ENCODE measurements around the gene WDFY1. TPM values are rescaled to one million over a fixed set of nuclear protein-coding genes. Genes with fewer than 3 reads are reported as not detected.

Gene WDFY1, protein sequence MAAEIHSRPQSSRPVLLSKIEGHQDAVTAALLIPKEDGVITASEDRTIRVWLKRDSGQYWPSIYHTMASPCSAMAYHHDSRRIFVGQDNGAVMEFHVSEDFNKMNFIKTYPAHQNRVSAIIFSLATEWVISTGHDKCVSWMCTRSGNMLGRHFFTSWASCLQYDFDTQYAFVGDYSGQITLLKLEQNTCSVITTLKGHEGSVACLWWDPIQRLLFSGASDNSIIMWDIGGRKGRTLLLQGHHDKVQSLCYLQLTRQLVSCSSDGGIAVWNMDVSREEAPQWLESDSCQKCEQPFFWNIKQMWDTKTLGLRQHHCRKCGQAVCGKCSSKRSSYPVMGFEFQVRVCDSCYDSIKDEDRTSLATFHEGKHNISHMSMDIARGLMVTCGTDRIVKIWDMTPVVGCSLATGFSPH
- total RNA-seq, result 10 to 100 TPM; 12.0 to 25.7 (median 17.1) TPM

DNA sequence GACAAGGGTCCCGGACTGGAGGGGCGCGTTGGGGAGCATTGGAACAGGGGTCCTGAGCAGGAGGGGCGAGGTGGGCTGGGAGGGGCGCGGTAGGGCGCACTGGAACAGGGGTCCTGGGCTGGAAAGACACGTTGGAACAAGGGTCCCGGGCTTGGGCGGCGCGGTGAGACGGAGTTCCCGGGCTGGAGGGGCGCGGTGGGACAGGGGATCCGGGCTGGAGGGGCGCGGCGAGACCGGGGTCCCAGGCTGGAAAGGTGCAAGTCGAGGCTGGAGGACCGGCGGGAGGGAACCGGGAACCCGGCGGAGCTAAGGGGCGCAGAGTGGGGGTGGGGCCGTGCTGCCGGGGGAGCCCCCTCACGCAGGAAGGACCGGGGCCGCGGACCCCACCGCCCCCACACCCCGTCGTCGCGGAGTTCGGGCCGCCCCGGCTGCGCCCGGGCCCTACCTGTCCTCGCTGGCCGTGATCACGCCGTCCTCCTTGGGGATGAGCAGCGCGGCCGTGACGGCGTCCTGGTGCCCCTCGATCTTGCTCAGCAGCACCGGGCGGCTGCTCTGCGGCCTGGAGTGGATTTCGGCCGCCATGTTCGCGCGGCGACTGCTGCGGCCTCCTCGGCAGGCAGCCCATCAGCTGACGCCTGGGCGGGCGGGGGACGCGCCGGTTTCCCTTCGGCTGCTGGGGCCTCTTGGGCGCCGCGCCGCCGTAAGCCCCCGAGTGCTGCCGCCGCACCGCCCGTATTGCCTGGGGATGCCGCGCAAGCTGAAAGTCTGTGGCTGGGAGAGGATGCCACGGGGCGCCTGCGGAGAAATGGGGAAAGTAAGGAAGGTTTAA is at the start of gene WDFY1:
WDFY1 (minus strand) TSS at position 633 of the 829 bp plus-strand sequence; CDS start at position 582, 51 bp downstream.
- DNase-seq (peak; percentile 75 to 83), ATAC-seq (peak; percentile 74 to 91)
- TF ChIP-seq POLR2A (IDR thresholded peaks at IDR 0.05), result peak; percentile 80 to 93
- TF ChIP-seq, protein P1, sequence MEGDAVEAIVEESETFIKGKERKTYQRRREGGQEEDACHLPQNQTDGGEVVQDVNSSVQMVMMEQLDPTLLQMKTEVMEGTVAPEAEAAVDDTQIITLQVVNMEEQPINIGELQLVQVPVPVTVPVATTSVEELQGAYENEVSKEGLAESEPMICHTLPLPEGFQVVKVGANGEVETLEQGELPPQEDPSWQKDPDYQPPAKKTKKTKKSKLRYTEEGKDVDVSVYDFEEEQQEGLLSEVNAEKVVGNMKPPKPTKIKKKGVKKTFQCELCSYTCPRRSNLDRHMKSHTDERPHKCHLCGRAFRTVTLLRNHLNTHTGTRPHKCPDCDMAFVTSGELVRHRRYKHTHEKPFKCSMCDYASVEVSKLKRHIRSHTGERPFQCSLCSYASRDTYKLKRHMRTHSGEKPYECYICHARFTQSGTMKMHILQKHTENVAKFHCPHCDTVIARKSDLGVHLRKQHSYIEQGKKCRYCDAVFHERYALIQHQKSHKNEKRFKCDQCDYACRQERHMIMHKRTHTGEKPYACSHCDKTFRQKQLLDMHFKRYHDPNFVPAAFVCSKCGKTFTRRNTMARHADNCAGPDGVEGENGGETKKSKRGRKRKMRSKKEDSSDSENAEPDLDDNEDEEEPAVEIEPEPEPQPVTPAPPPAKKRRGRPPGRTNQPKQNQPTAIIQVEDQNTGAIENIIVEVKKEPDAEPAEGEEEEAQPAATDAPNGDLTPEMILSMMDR (IDR thresholded peaks at IDR 0.05 in 4 of 5, conservative IDR thresholded peaks at IDR 0.05 in 1 of 5), result peak in 2 of 5 experiments; percentile 12 to 13
- Histone ChIP-seq H3K27ac (peak within 1 kb of the TSS; percentile 89 to 97 (median 92)), H3K27me3 (no peaks in the 10 kb centered on the region), H3K9me3 (no peaks in the 10 kb centered on the region), H3K4me3 (peak within 1 kb of the TSS; percentile 77 to 92 (median 86)), H3K36me3 (no peaks in the 10 kb centered on the region), H3K4me1 (peaks cover 20 to 27% of the 10 kb centered on the region in 2 donors)
- in situ Hi-C loops (cut with MboI; ENCODE audit: low sequenced_read_pairs in 4 of 4), result no loop called here
- intact Hi-C loops (cut with DNase I; ENCODE audit: low total_unique reads), result loop anchor here (1.0 to 2.0 kb wide), 3 partner anchors 12 to 640 kb away; partner anchors contain the start of genes CUL3 and MRPL44

DNA sequence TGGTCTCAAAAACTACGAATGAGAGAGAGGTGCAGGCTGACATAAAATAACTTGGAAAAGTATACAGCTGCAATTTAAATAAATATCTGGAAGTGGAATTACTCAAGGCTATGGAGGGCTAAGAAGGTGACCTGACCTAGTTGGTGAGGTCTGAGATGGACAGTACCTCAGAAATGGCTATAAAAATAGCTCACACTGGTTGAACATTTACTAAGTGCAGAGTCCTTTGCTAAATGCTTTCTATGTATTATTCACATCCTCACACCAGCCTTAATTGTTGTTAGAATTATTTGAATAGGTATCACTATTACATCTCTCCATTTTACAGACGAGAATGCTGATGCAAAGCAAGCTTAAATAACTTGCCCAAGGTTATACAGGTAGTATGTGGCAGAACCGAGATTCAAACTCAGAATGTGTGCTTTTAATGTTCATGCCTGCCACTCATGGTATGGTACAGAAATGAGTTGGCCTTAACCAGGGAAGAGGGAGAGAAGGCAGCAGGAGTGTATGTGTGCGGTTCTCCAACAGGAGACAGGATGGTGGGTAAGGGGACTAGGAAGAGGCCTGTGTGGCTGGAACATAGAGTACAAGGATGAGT is 49.5 kb upstream of the WDFY1 start:
- no peak for DNase-seq
- H3K36me3 ChIP-seq, result no peaks in the 10 kb centered on the region
- intact Hi-C loops (cut with DNase I; ENCODE audit: low total_unique reads), result loop anchor here (5.0 kb wide), 1 partner anchor 378 kb away; no protein-coding TSS in a partner anchor
- TF ChIP-seq POLR2A (IDR thresholded peaks at IDR 0.05), result no peak
- TF ChIP-seq, protein P1 (IDR thresholded peaks at IDR 0.05 in 4 of 5, conservative IDR thresholded peaks at IDR 0.05 in 1 of 5), result no peak
- H3K4me1 ChIP-seq, result peaks cover 0 to 3% of the 10 kb centered on the region in 2 donors
- in situ Hi-C loops (cut with MboI; ENCODE audit: low sequenced_read_pairs in 4 of 4), result loop anchor here (5.0 to 10.0 kb wide), 3 partner anchors 280 to 293 kb away; no protein-coding TSS in a partner anchor
- H3K27me3 ChIP-seq, result no peaks in the 10 kb centered on the region
- H3K4me3 ChIP-seq, result no peak overlapping the region
- H3K27ac ChIP-seq, result no peak overlapping the region
- H3K9me3 ChIP-seq, result no peaks in the 10 kb centered on the region
- ATAC-seq, result no peak

- intact Hi-C loops (cut with DNase I; ENCODE audit: low total_unique reads), result loop anchor here (1.0 to 5.0 kb wide), 2 partner anchors 291 to 379 kb away; no protein-coding TSS in a partner anchor
- TF ChIP-seq POLR2A (IDR thresholded peaks at IDR 0.05), result no peak
- TF ChIP-seq, protein P1 (IDR thresholded peaks at IDR 0.05 in 4 of 5, conservative IDR thresholded peaks at IDR 0.05 in 1 of 5), result peak; percentile 35 to 79 (median 61)
- H3K9me3 ChIP-seq, result no peaks in the 10 kb centered on the region
- H3K4me3 ChIP-seq, result no peak overlapping the region
- DNase-seq (peak in 1 of 2 donors; percentile 36), ATAC-seq (peak; percentile 68 to 74)
- H3K27ac ChIP-seq, result no peak overlapping the region
- in situ Hi-C loops (cut with MboI; ENCODE audit: low sequenced_read_pairs in 4 of 4), result loop anchor here (5.0 to 10.0 kb wide), 3 partner anchors 281 to 294 kb away; no protein-coding TSS in a partner anchor
- no peaks in the 10 kb centered on the region for H3K36me3 ChIP-seq
- H3K4me1 ChIP-seq, result no peaks in the 10 kb centered on the region
- H3K27me3 ChIP-seq, result no peaks in the 10 kb centered on the region
These were observed 48.6 kb upstream of the WDFY1 start for GRCh38 chr2:223993634-223994232.

- no peaks in the 10 kb centered on the region for H3K9me3 ChIP-seq
- H3K4me3 ChIP-seq, result no peak overlapping the region
- DNase-seq (no peak), ATAC-seq (no peak)
- no peaks in the 10 kb centered on the region for H3K27me3 ChIP-seq
- no peak overlapping the region for H3K27ac ChIP-seq
- intact Hi-C loops (cut with DNase I; ENCODE audit: low total_unique reads) (loop anchor here (5.0 kb wide), 1 partner anchor 381 kb away; no protein-coding TSS in a partner anchor), in situ Hi-C loops (cut with MboI; ENCODE audit: low sequenced_read_pairs in 4 of 4) (loop anchor here (5.0 to 10.0 kb wide), 3 partner anchors 283 to 296 kb away; no protein-coding TSS in a partner anchor)
- no peaks in the 10 kb centered on the region for H3K4me1 ChIP-seq
- TF ChIP-seq, protein P1 (IDR thresholded peaks at IDR 0.05 in 4 of 5, conservative IDR thresholded peaks at IDR 0.05 in 1 of 5), result no peak
- TF ChIP-seq POLR2A (IDR thresholded peaks at IDR 0.05), result no peak
- no peaks in the 10 kb centered on the region for H3K36me3 ChIP-seq
These were observed 46.5 kb upstream of the WDFY1 start for GRCh38 chr2:223991611-223992010.
